ENCODE data around the gene OMA1. TPM values are rescaled to one million over a fixed set of nuclear protein-coding genes. Genes with fewer than 3 reads are reported as not detected.
"Not testable (repeated sequence)": the region's sequence is repeated elsewhere in the genome, so short reads cannot be mapped to it uniquely, and the experiment has no call there.

OMA1 gene
- polyA plus RNA-seq, 2 donors, result 10.6 to 19.5 TPM

DNA sequence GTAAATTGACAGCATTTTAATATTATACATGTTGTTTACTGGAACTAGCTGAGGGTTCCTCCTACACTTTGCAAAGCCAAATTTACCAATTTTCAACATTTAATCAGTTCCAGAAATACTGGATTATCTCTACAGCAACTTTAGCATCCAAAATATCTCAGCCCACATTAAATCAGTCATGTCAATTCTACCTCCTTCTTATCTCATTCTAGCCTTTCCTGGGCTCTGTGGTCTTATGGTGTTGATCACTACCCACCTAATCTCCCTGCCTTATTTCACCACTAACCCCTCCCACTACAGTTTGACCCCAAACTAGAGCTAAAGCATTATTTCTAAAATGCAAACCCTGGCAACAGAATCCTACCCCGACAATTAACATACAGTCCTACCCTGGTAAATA lies 3.3 kb downstream of the OMA1 start:
- Histone ChIP-seq H3K4me3 (ENCODE audit: low read depth in 1 of 2, low read length in 2 of 2) (no peak overlapping the region), H3K27me3 (ENCODE audit: control insufficient read depth in 1 of 2, insufficient read depth in 2 of 2, low read length in 2 of 2) (no peaks in the 10 kb centered on the region), H3K27ac (ENCODE audit: low read depth in 2 of 2, low read length in 1 of 2) (no peak overlapping the region), H3K36me3 (ENCODE audit: control insufficient read depth in 2 of 2, insufficient read depth in 2 of 2, low read length in 1 of 2) (no peaks in the 10 kb centered on the region), H3K9me3 (ENCODE audit: control insufficient read depth in 2 of 2, insufficient read depth in 1 of 2, low read depth in 1 of 2, low read length in 1 of 2) (no peaks in the 10 kb centered on the region), H3K4me1 (ENCODE audit: control insufficient read depth in 2 of 2, insufficient read depth in 2 of 2, low read length in 1 of 2) (peaks cover 0 to 4% of the 10 kb centered on the region in 2 donors)
- WGBS, 2 donors, result 90 to 95% methylated on average over 1 of the region's 1 CpG

DNA sequence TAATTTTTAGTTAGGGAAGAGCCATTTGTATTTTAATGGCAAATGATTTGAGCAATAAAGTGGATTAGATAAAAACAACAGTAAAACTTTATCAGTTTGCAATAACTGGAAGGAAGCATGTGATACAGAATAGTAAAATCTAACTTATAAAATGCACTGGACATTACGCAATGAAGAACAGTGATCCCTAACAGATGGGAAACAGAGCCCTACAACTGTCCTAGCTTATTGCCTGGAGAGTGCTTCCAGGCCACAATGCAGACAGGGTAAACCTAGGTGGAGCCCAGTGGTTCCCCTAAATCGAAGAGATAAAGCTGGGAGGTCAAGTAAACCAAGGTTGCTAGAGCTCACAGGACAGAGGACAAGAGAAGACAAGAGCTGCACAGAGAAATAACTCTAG lies 7.0 kb downstream of the OMA1 start:
- WGBS, 2 donors, result 66 to 86% methylated on average over 2 of the region's 2 CpGs
- no peak overlapping the region for H3K27ac ChIP-seq (ENCODE audit: low read depth in 2 of 2, low read length in 1 of 2)
- H3K9me3 ChIP-seq (ENCODE audit: control insufficient read depth in 2 of 2, insufficient read depth in 1 of 2, low read depth in 1 of 2, low read length in 1 of 2), result no peaks in the 10 kb centered on the region
- H3K27me3 ChIP-seq (ENCODE audit: control insufficient read depth in 1 of 2, insufficient read depth in 2 of 2, low read length in 2 of 2), result no peaks in the 10 kb centered on the region
- H3K4me3 ChIP-seq (ENCODE audit: low read depth in 1 of 2, low read length in 2 of 2), result no peak overlapping the region
- no peaks in the 10 kb centered on the region for H3K36me3 ChIP-seq (ENCODE audit: control insufficient read depth in 2 of 2, insufficient read depth in 2 of 2, low read length in 1 of 2)
- no peaks in the 10 kb centered on the region for H3K4me1 ChIP-seq (ENCODE audit: control insufficient read depth in 2 of 2, insufficient read depth in 2 of 2, low read length in 1 of 2)

GRCh38 chr1:58538821-58539220 lies 7.7 kb downstream of the OMA1 start:
- H3K36me3 ChIP-seq (ENCODE audit: control insufficient read depth in 2 of 2, insufficient read depth in 2 of 2, low read length in 1 of 2), result no peaks in the 10 kb centered on the region
- no peaks in the 10 kb centered on the region for H3K9me3 ChIP-seq (ENCODE audit: control insufficient read depth in 2 of 2, insufficient read depth in 1 of 2, low read depth in 1 of 2, low read length in 1 of 2)
- no peak overlapping the region for H3K27ac ChIP-seq (ENCODE audit: low read depth in 2 of 2, low read length in 1 of 2)
- 92 to 93% methylated on average over 3 of the region's 3 CpGs for WGBS, 2 donors
- H3K4me3 ChIP-seq (ENCODE audit: low read depth in 1 of 2, low read length in 2 of 2), result no peak overlapping the region
- H3K27me3 ChIP-seq (ENCODE audit: control insufficient read depth in 1 of 2, insufficient read depth in 2 of 2, low read length in 2 of 2), result no peaks in the 10 kb centered on the region
- H3K4me1 ChIP-seq (ENCODE audit: control insufficient read depth in 2 of 2, insufficient read depth in 2 of 2, low read length in 1 of 2), result no peaks in the 10 kb centered on the region

DNA sequence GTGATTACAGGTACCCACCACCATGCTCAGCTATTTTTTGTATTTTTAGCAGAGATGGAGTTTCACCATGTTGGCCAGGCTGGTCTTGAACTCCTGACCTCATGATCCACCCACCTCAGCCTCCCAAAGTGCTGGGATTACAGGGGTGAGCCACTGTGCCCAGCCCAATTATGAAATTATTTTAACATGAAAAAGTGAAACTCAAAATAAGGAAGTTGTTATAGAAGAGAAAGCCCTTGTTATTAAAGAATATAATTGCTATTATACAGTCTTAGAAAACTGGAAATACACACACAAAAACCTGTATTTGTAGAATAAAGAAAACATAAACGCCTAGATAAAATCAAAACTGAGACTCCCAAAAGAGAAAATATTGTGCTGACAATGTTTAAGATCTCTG lies 14.7 kb downstream of the OMA1 start:
- not testable (repeated sequence) for H3K9me3 ChIP-seq (ENCODE audit: control insufficient read depth in 2 of 2, insufficient read depth in 1 of 2, low read depth in 1 of 2, low read length in 1 of 2); H3K4me3 ChIP-seq (ENCODE audit: low read depth in 1 of 2, low read length in 2 of 2); H3K4me1 ChIP-seq (ENCODE audit: control insufficient read depth in 2 of 2, insufficient read depth in 2 of 2, low read length in 1 of 2); H3K27ac ChIP-seq (ENCODE audit: low read depth in 2 of 2, low read length in 1 of 2); H3K27me3 ChIP-seq (ENCODE audit: control insufficient read depth in 1 of 2, insufficient read depth in 2 of 2, low read length in 2 of 2); H3K36me3 ChIP-seq (ENCODE audit: control insufficient read depth in 2 of 2, insufficient read depth in 2 of 2, low read length in 1 of 2)
- WGBS, 2 donors, result 93 to 95% methylated on average over 1 of the region's 1 CpG

DNA sequence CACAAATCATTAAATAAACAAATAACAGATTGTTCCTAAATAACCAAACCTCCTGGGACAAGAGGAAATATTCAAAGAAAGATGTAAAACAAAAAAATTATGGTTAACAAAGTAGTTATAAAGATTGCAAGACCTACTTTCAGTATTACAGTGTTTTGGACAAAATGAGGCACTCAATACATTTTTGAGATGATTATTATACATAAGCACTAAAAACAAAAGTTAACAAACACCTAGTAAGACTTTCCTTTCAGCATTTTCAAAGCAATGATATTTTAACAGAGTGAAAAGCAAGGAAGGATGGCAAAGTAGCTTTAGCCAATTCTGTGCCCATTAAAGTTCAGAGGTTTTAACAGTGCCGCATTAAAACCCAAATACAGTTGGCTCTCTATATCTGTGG lies 17.2 kb downstream of the OMA1 start:
- 95 to 96% methylated on average over 1 of the region's 1 CpG for WGBS, 2 donors
- H3K36me3 ChIP-seq (ENCODE audit: control insufficient read depth in 2 of 2, insufficient read depth in 2 of 2, low read length in 1 of 2), result no peaks in the 10 kb centered on the region
- H3K9me3 ChIP-seq (ENCODE audit: control insufficient read depth in 2 of 2, insufficient read depth in 1 of 2, low read depth in 1 of 2, low read length in 1 of 2), result no peaks in the 10 kb centered on the region
- no peaks in the 10 kb centered on the region for H3K27me3 ChIP-seq (ENCODE audit: control insufficient read depth in 1 of 2, insufficient read depth in 2 of 2, low read length in 2 of 2)
- H3K4me1 ChIP-seq (ENCODE audit: control insufficient read depth in 2 of 2, insufficient read depth in 2 of 2, low read length in 1 of 2), result no peaks in the 10 kb centered on the region
- no peak overlapping the region for H3K4me3 ChIP-seq (ENCODE audit: low read depth in 1 of 2, low read length in 2 of 2)
- H3K27ac ChIP-seq (ENCODE audit: low read depth in 2 of 2, low read length in 1 of 2), result no peak overlapping the region

DNA sequence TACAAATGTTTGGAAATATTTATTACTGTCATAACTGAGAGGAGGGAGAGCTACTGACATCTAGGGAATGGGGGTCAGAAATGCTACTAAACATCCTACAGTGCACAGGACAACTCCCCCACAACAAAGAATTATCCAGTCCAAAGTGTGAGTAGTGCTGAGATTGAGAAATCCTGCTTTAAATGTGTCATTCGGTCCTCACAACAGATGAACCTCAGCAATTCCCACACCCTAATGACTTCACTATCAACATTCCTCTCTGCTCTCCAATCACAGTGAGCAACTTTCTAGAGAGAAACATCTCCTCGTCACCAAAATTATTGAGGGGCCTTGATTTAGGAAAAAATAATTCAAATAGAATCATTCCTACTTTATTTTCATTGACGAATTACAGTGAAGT lies 18.0 kb downstream of the OMA1 start:
- no peaks in the 10 kb centered on the region for H3K4me1 ChIP-seq (ENCODE audit: control insufficient read depth in 2 of 2, insufficient read depth in 2 of 2, low read length in 1 of 2)
- H3K36me3 ChIP-seq (ENCODE audit: control insufficient read depth in 2 of 2, insufficient read depth in 2 of 2, low read length in 1 of 2), result no peaks in the 10 kb centered on the region
- no peak overlapping the region for H3K27ac ChIP-seq (ENCODE audit: low read depth in 2 of 2, low read length in 1 of 2)
- H3K27me3 ChIP-seq (ENCODE audit: control insufficient read depth in 1 of 2, insufficient read depth in 2 of 2, low read length in 2 of 2), result no peaks in the 10 kb centered on the region
- WGBS, 2 donors, result 76 to 78% methylated on average over 3 of the region's 3 CpGs
- no peaks in the 10 kb centered on the region for H3K9me3 ChIP-seq (ENCODE audit: control insufficient read depth in 2 of 2, insufficient read depth in 1 of 2, low read depth in 1 of 2, low read length in 1 of 2)
- H3K4me3 ChIP-seq (ENCODE audit: low read depth in 1 of 2, low read length in 2 of 2), result no peak overlapping the region

GRCh38 chr1:58524353-58524945 lies 22.1 kb downstream of the OMA1 start:
- Histone ChIP-seq H3K9me3 (ENCODE audit: control insufficient read depth in 2 of 2, insufficient read depth in 1 of 2, low read depth in 1 of 2, low read length in 1 of 2) (no peaks in the 10 kb centered on the region), H3K27me3 (ENCODE audit: control insufficient read depth in 1 of 2, insufficient read depth in 2 of 2, low read length in 2 of 2) (no peaks in the 10 kb centered on the region), H3K27ac (ENCODE audit: low read depth in 2 of 2, low read length in 1 of 2) (no peak overlapping the region), H3K4me3 (ENCODE audit: low read depth in 1 of 2, low read length in 2 of 2) (no peak overlapping the region), H3K36me3 (ENCODE audit: control insufficient read depth in 2 of 2, insufficient read depth in 2 of 2, low read length in 1 of 2) (peaks cover 0 to 2% of the 10 kb centered on the region in 2 donors), H3K4me1 (ENCODE audit: control insufficient read depth in 2 of 2, insufficient read depth in 2 of 2, low read length in 1 of 2) (no peaks in the 10 kb centered on the region)
- 65 to 74% methylated on average over 3 of the region's 3 CpGs for WGBS, 2 donors

DNA sequence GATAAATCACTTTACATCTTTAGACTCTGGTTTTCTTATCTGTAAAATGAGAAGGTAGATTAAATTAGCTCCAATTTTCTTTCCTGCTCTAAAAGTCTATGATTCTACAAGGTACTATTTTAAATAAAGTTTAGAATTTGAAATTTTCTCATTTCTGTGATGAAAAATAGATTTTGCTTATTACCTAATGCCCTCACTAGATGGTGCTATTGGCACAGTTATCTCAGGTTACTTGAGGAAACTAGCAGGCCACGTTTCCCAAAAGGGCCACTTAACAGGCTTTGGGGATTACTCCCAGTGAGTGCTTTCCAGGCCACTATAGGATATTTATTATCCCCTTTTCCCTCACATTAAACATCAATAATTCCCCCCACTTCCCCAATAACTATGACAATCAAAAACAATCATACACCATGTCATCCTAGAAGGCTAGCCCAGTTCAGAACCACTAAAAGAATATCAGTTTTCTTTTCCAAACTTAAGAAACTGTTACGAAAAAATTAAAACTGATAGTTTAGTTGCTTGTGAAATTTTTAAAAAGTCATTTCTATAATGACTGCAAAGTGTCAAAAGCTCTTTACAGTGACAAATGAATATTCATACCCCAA lies 30.6 kb downstream of the OMA1 start:
- H3K27ac ChIP-seq (ENCODE audit: low read depth in 2 of 2, low read length in 1 of 2), result no peak overlapping the region
- 25 to 41% methylated on average over 2 of the region's 2 CpGs for WGBS, 2 donors
- H3K27me3 ChIP-seq (ENCODE audit: control insufficient read depth in 1 of 2, insufficient read depth in 2 of 2, low read length in 2 of 2), result no peaks in the 10 kb centered on the region
- no peak overlapping the region for H3K4me3 ChIP-seq (ENCODE audit: low read depth in 1 of 2, low read length in 2 of 2)
- peaks cover 0 to 5% of the 10 kb centered on the region in 2 donors for H3K36me3 ChIP-seq (ENCODE audit: control insufficient read depth in 2 of 2, insufficient read depth in 2 of 2, low read length in 1 of 2)
- H3K9me3 ChIP-seq (ENCODE audit: control insufficient read depth in 2 of 2, insufficient read depth in 1 of 2, low read depth in 1 of 2, low read length in 1 of 2), result peaks cover 0 to 3% of the 10 kb centered on the region in 2 donors
- H3K4me1 ChIP-seq (ENCODE audit: control insufficient read depth in 2 of 2, insufficient read depth in 2 of 2, low read length in 1 of 2), result no peaks in the 10 kb centered on the region

GRCh38 chr1:58513956-58514355 lies 32.6 kb downstream of the OMA1 start:
- H3K4me1 ChIP-seq (ENCODE audit: control insufficient read depth in 2 of 2, insufficient read depth in 2 of 2, low read length in 1 of 2), result no peaks in the 10 kb centered on the region
- H3K36me3 ChIP-seq (ENCODE audit: control insufficient read depth in 2 of 2, insufficient read depth in 2 of 2, low read length in 1 of 2), result peaks cover 0 to 3% of the 10 kb centered on the region in 2 donors
- H3K27me3 ChIP-seq (ENCODE audit: control insufficient read depth in 1 of 2, insufficient read depth in 2 of 2, low read length in 2 of 2), result no peaks in the 10 kb centered on the region

GRCh38 chr1:58508629-58509028 lies 37.9 kb downstream of the OMA1 start:
- no peaks in the 10 kb centered on the region for H3K4me1 ChIP-seq (ENCODE audit: control insufficient read depth in 2 of 2, insufficient read depth in 2 of 2, low read length in 1 of 2)
- H3K27ac ChIP-seq (ENCODE audit: low read depth in 2 of 2, low read length in 1 of 2), result no peak overlapping the region
- H3K27me3 ChIP-seq (ENCODE audit: control insufficient read depth in 1 of 2, insufficient read depth in 2 of 2, low read length in 2 of 2), result no peaks in the 10 kb centered on the region
- peaks cover 0 to 8% of the 10 kb centered on the region in 2 donors for H3K36me3 ChIP-seq (ENCODE audit: control insufficient read depth in 2 of 2, insufficient read depth in 2 of 2, low read length in 1 of 2)
- WGBS, 2 donors, result 90 to 91% methylated on average over 3 of the region's 3 CpGs
- peaks cover 0 to 3% of the 10 kb centered on the region in 2 donors for H3K9me3 ChIP-seq (ENCODE audit: control insufficient read depth in 2 of 2, insufficient read depth in 1 of 2, low read depth in 1 of 2, low read length in 1 of 2)
- no peak overlapping the region for H3K4me3 ChIP-seq (ENCODE audit: low read depth in 1 of 2, low read length in 2 of 2)

More at GRCh38 chr1:58513956-58514355, 32.6 kb downstream of the OMA1 start:
- Histone ChIP-seq H3K27ac (ENCODE audit: low read depth in 2 of 2, low read length in 1 of 2) (no peak overlapping the region), H3K4me3 (ENCODE audit: low read depth in 1 of 2, low read length in 2 of 2) (no peak overlapping the region), H3K9me3 (ENCODE audit: control insufficient read depth in 2 of 2, insufficient read depth in 1 of 2, low read depth in 1 of 2, low read length in 1 of 2) (peaks cover 0 to 3% of the 10 kb centered on the region in 2 donors)
